GM23248 (cell line): ENCODE measurements around the gene CFLAR. TPM values are rescaled to one million over a fixed set of nuclear protein-coding genes. Genes with fewer than 3 reads are reported as not detected.

Experiments used
- DNase-seq: peaks from one replicate; pipeline ENCODE4 v3.0.0-alpha.2; 2015
- H2AFZ ChIP-seq: fragments of 200-600 bp; sonication (generic); 2 replicates; pipeline ENCODE4 v1.6.1; 2016; ENCODE audit warnings: antibody characterized with exemption
- H3F3A ChIP-seq: fragments of 200-600 bp; sonication (generic); 2 replicates; pipeline ENCODE4 v1.6.1; 2016; ENCODE audit warnings: mild to moderate bottlenecking, antibody characterized with exemption, mixed run types; ENCODE audit not compliant: insufficient read depth
- H3K27ac ChIP-seq: fragments of 200-600 bp; sonication (generic); 2 replicates; pipeline ENCODE4 v1.5.1; 2016; ENCODE audit warnings: mild to moderate bottlenecking
- H3K27me3 ChIP-seq: fragments of 200-600 bp; sonication (generic); replicated peaks from 2 replicates; pipeline ENCODE4 v1.6.1; 2016; ENCODE audit warnings: mild to moderate bottlenecking; ENCODE audit not compliant: insufficient read depth
- H3K36me3 ChIP-seq: fragments of 200-600 bp; sonication (generic); 2 replicates; pipeline ENCODE4 v1.6.1; 2016; ENCODE audit warnings: low read depth, mild to moderate bottlenecking
- H3K4me1 ChIP-seq: fragments of 200-600 bp; sonication (generic); 2 replicates; pipeline ENCODE4 v1.6.1; 2016; ENCODE audit warnings: mild to moderate bottlenecking; ENCODE audit not compliant: insufficient read depth
- H3K4me2 ChIP-seq: fragments of 200-600 bp; sonication (generic); one replicate; pipeline ENCODE4 v1.6.1; 2016; ENCODE audit warnings: mild to moderate bottlenecking; ENCODE audit not compliant: unreplicated experiment
- H3K4me3 ChIP-seq: fragments of 200-600 bp; sonication (generic); 2 replicates; pipeline ENCODE4 v1.5.1; 2016; ENCODE audit warnings: mild to moderate bottlenecking
- H3K79me2 ChIP-seq: fragments of 200-600 bp; sonication (generic); 2 replicates; pipeline ENCODE4 v1.6.1; 2016; ENCODE audit warnings: mild to moderate bottlenecking; ENCODE audit not compliant: insufficient read depth
- H3K9ac ChIP-seq: fragments of 200-600 bp; sonication (generic); 2 replicates; pipeline ENCODE4 v1.6.1; 2016; ENCODE audit warnings: mild to moderate bottlenecking
- H3K9me2 ChIP-seq: fragments of 200-600 bp; sonication (generic); 2 replicates; pipeline ENCODE4 v1.6.1; 2016; ENCODE audit warnings: mixed run types, mild to moderate bottlenecking, moderate library complexity; ENCODE audit not compliant: insufficient read depth
- H3K9me3 ChIP-seq: fragments of 200-600 bp; sonication (generic); one replicate; pipeline ENCODE4 v1.6.1; 2017; ENCODE audit warnings: low read depth
- H4K20me1 ChIP-seq: fragments of 200-600 bp; sonication (generic); 2 replicates; pipeline ENCODE4 v1.6.0; 2016; ENCODE audit not compliant: insufficient read depth
- EZH2 ChIP-seq: fragments of 200-600 bp; sonication (generic); IDR thresholded peaks from 2 replicates; pipeline ENCODE4 v1.6.1; 2018; ENCODE audit warnings: antibody characterized with exemption, mild to moderate bottlenecking; ENCODE audit not compliant: insufficient read depth, poor library complexity, severe bottlenecking
- EZH2phosphoT487 ChIP-seq: fragments of 200-600 bp; sonication (generic); IDR thresholded peaks from 2 replicates; pipeline ENCODE4 v1.6.1; 2018; ENCODE audit warnings: antibody characterized with exemption, moderate library complexity, mild to moderate bottlenecking, low read depth; ENCODE audit not compliant: insufficient read depth
- WGBS, 2 experiments: methylation state at CpG; one replicate each; pipeline ENCODE4 v1.1.6; 2015 to 2017; ENCODE audit warnings: low lambda C conversion rate in 2 of 2, low coverage in 1 of 2; ENCODE audit errors: missing lambda C conversion rate in 2 of 2; 5-methylcytosine and 5-hydroxymethylcytosine counted together
- in situ Hi-C: fragments of 300-500 bp; cut with MboI; formaldehyde crosslinking; loops from 2 replicates; pipeline ENCODE4 v1.15.0; 2020
- polyA plus RNA-seq: library from polyadenylated mRNA; unstranded; fragments of >200 nt; fragmentation: Nextera tagmentation; extraction: Ambion mirVana; gene quantifications from 2 replicates; pipeline ENCODE4 v1.2.1, GENCODE V29; 2016
- total RNA-seq: library from RNA; depleted of rRNA; stranded (reverse); fragments of >200 nt; shearing (Covaris generic); gene quantifications from 2 replicates; pipeline ENCODE4 v1.2.3, GENCODE V29; 2014

Gene CFLAR
- total and polyA plus RNA-seq, 2 experiments from 2014 or later: 46.1 to 47.2 TPM

DNA sequence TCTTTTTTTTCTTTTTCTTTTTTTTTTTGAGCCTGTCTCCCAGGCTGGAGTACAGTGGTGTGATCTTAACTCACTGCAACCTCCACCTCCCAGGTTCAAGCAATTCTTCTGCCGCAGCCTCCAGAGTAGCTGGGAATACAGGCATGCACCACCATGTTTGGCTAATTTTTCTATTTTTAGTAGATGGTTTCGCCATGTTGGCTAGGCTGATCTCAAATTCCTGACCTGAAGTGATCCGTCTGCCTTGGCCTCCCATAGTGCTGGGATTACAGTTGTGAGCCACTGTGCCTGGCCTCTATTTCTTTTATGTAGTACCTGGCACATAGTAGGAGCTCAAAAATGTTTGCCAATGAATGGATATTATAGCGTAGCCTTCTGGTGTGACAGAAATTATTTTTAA, 6.8 kb upstream of the CFLAR start:
- no peak overlapping the region for H3K9ac ChIP-seq
- H3K9me2 ChIP-seq: no peaks in the 10 kb centered on the region
- H3K27ac ChIP-seq: no peak overlapping the region
- TF ChIP-seq EZH2phosphoT487 (no peak), EZH2 (no peak)
- no peaks in the 10 kb centered on the region for H3K9me3 ChIP-seq
- no peak overlapping the region for H3K4me3 ChIP-seq
- no peak overlapping the region for H3K4me2 ChIP-seq
- WGBS, 2 experiments: 95 to 96% methylated on average over 4 of the region's 4 CpGs
- in situ Hi-C loops: no loop called here
- H3F3A ChIP-seq: no peaks in the 10 kb centered on the region
- no peak overlapping the region for H2AFZ ChIP-seq
- peaks cover under 1% of the 10 kb centered on the region; the same call in 1 of the 2 replicates for H3K79me2 ChIP-seq
- H3K4me1 ChIP-seq: 0 out of 2 replicates have a peak, but pooled peaks cover under 1% of the 10 kb centered on the region
- H3K36me3 ChIP-seq: no peaks in the 10 kb centered on the region
- no peaks in the 10 kb centered on the region for H3K27me3 ChIP-seq
- no peak for DNase-seq
- H4K20me1 ChIP-seq: no peaks in the 10 kb centered on the region

GRCh38 chr2:201110615-201111014, 5.3 kb upstream of the CFLAR start:
- Histone ChIP-seq H3K9me3 (no peaks in the 10 kb centered on the region), H3K36me3 (no peaks in the 10 kb centered on the region), H4K20me1 (no peaks in the 10 kb centered on the region), H3K9me2 (no peaks in the 10 kb centered on the region), H3K27ac (no peak overlapping the region), H3K4me2 (no peak overlapping the region), H3K79me2 (peaks cover 15% of the 10 kb centered on the region), H3K4me1 (peaks cover 14% of the 10 kb centered on the region), H3K4me3 (no peak overlapping the region), H2AFZ (no peak overlapping the region), H3F3A (no peaks in the 10 kb centered on the region), H3K9ac (no peak overlapping the region), H3K27me3 (no peaks in the 10 kb centered on the region)
- in situ Hi-C loops: no loop called here
- no peak for DNase-seq
- TF ChIP-seq EZH2phosphoT487: no peak
- TF ChIP-seq EZH2: no peak

- DNase-seq: no peak
- Histone ChIP-seq H3F3A (no peaks in the 10 kb centered on the region), H3K9me3 (no peaks in the 10 kb centered on the region), H3K36me3 (no peaks in the 10 kb centered on the region), H3K4me3 (no peak overlapping the region), H3K4me1 (peaks cover 16% of the 10 kb centered on the region), H3K9ac (no peak overlapping the region), H3K27me3 (no peaks in the 10 kb centered on the region), H3K9me2 (no peaks in the 10 kb centered on the region), H3K27ac (no peak overlapping the region), H2AFZ (no peak overlapping the region), H4K20me1 (no peaks in the 10 kb centered on the region), H3K4me2 (no peak overlapping the region), H3K79me2 (peaks cover 16% of the 10 kb centered on the region)
- in situ Hi-C loops: no loop called here
- 98 to 100% methylated on average over 3 of the region's 3 CpGs for WGBS, 2 experiments
- TF ChIP-seq EZH2phosphoT487: no peak
- TF ChIP-seq EZH2: no peak
Observed at GRCh38 chr2:201111096-201111495, 4.9 kb upstream of the CFLAR start.

DNA sequence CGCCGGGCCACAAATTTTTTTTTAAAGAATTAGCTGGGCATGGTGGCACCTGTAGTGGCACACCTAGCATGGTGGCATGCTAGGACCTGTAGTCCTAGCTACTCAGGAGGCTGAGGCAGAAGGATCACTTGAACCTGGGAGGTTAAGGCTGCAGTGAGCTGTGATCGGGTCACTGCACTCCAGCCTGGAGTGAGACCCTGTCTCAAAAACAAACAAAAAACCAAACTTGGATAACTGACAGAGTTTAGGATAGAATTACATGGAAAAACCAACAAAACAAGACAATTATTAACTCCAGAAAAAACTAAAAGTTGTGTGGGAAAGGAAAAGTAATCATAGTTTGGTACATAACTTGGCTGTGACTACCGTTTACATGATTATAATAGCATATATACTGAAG, 1.6 kb upstream of the CFLAR start:
- H3K27me3 ChIP-seq: no peaks in the 10 kb centered on the region
- no peak overlapping the region for H3K27ac ChIP-seq
- peaks cover 18% of the 10 kb centered on the region for H3F3A ChIP-seq
- peaks cover 18% of the 10 kb centered on the region for H3K4me1 ChIP-seq
- H3K4me2 ChIP-seq: peak overlapping the region; percentile 33
- TF ChIP-seq EZH2: no peak
- no peak for TF ChIP-seq EZH2phosphoT487
- 70 to 71% methylated on average over 4 of the region's 4 CpGs for WGBS, 2 experiments
- in situ Hi-C loops: no loop called here
- H4K20me1 ChIP-seq: no peaks in the 10 kb centered on the region
- H3K79me2 ChIP-seq: peaks cover 33% of the 10 kb centered on the region
- peak overlapping the region; percentile 77 for H3K4me3 ChIP-seq
- no peak overlapping the region for H2AFZ ChIP-seq
- H3K9ac ChIP-seq: peak overlapping the region; percentile 97; the same call in 1 of the 2 replicates
- H3K9me2 ChIP-seq: no peaks in the 10 kb centered on the region
- H3K9me3 ChIP-seq: no peaks in the 10 kb centered on the region
- H3K36me3 ChIP-seq: no peaks in the 10 kb centered on the region
- no peak for DNase-seq

GRCh38 chr2:201114846-201115245, 1.1 kb upstream of the CFLAR start:
- H3K79me2 ChIP-seq: peaks cover 38% of the 10 kb centered on the region
- peaks cover 21% of the 10 kb centered on the region for H3F3A ChIP-seq
- H3K4me1 ChIP-seq: peaks cover 23% of the 10 kb centered on the region
- no peaks in the 10 kb centered on the region for H4K20me1 ChIP-seq
- H3K27ac ChIP-seq: peak overlapping the region; percentile 98
- peak overlapping the region; percentile 97 for H3K9ac ChIP-seq
- H3K4me3 ChIP-seq: peak overlapping the region; percentile 77
- H3K9me2 ChIP-seq: no peaks in the 10 kb centered on the region
- TF ChIP-seq EZH2 (no peak), EZH2phosphoT487 (no peak)
- peak overlapping the region; percentile 33 for H3K4me2 ChIP-seq
- no peaks in the 10 kb centered on the region for H3K9me3 ChIP-seq
- peak; percentile 34 for DNase-seq
- H3K27me3 ChIP-seq: no peaks in the 10 kb centered on the region
- no peak overlapping the region for H2AFZ ChIP-seq
- H3K36me3 ChIP-seq: no peaks in the 10 kb centered on the region
- in situ Hi-C loops: no loop called here
